ENCODE data around the gene PJA1.
A peak's percentile ranks its signal among the peaks of the same experiment; 100 is the strongest.

The PJA1 gene

DNA sequence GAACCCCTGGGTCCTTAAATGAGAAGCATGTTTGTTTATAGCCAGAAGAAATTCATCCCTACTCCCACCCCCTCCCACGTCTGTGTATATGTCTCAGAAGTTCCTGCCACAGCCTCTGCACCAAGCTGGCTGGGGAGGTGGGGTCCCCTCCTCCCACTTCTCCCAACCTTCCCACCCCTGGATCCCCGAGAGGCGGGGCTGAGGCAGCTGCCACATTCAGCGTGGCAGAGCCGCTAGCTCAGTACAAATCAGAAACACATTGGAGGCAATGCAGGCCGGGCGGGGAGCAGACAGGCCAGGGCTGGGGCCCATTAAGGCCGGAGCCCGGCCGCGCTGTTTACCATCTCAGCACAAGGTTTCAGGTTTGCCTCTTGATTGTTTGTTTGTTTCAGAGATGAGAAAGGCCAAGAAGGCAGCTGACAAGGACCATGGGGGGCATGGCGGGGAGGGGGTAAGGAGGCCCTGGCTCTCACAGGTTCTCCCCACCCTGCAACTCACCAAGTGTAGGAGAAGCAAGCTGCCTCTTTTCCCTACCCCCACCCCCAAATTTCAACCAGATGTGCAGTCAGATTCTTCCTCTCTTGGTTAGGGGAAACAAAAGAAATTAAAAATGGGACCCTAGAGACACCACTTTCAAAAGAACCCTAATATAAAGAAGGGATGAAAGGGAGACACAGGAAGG lies 22.3 kb downstream of the PJA1 start:
- DNase-seq (ENCODE audit: low spot score): peak; percentile 60

DNA sequence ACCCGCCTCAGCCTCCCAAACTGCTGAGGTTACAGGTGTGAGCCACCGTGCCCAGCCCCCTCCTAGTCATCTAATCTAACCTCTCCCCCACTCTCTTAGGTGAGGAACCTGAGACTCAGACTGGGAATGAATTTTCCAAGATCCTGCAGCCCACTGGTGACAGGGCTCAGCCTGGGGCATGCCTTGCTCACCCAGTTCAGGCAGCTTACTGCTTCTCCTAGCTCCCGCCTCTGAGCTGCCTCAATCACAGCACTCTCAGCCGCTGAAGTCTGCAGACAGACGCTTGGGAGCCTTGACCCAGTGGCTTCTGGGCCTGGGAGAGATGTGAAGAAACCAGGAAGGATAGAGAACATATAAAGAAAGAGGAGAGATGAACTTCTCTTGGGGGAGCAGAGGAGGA lies 24.4 kb downstream of the PJA1 start:
- no peak for DNase-seq (ENCODE audit: low spot score)

DNA sequence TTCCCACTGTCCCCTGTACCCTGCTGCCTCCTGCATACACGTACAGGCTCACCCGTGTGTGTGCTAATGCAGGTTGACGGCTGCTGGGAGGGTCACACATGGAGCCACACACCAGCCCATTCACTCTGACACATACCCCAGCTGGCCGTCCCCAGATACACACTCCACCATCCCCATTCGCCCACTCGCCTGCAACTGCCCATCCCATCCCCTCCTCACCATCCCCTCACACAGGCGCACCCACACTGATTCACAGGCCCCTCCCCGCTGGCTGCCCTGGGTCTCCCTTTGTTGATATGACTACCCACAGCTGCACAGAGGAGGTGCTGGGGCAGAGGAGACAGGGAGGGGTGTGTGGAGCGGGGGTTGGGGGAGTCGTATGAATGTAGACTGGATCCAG lies 25.7 kb downstream of the PJA1 start:
- DNase-seq (ENCODE audit: low spot score): no peak

DNA sequence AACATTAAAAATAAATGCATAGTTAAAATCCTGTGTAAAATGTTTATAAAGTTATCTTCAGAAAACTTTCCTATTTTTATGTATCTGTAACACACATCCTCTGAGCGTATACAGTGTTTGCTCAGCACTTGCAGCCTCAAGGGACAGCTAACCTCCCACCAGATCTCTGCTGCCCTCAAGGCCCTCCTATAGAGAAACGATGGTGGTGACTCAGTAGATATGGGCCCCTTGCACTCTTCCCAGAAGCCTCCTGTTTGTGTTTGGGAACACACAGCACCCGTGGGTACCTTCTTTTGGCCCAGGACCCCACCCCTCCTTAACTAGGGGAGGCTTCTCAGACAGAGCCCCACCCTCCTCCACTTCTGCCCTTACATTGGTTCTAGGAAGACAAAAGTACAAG lies 26.7 kb downstream of the PJA1 start:
- DNase-seq (ENCODE audit: low spot score): no peak

DNA sequence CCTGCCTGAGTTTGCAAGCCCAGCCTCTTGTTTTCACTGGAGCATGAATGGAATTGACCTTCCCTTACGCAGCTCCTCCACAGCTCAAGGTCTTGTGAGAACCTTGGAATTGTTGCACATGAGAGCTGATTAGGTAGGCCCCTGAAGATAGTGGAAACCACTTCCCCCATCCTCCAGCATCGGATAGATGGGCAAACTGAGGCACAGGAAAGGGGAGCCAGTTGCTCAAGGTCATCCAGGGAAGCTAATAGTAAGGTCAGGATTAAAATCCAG lies 27.2 kb downstream of the PJA1 start:
- DNase-seq (ENCODE audit: low spot score): no peak

DNA sequence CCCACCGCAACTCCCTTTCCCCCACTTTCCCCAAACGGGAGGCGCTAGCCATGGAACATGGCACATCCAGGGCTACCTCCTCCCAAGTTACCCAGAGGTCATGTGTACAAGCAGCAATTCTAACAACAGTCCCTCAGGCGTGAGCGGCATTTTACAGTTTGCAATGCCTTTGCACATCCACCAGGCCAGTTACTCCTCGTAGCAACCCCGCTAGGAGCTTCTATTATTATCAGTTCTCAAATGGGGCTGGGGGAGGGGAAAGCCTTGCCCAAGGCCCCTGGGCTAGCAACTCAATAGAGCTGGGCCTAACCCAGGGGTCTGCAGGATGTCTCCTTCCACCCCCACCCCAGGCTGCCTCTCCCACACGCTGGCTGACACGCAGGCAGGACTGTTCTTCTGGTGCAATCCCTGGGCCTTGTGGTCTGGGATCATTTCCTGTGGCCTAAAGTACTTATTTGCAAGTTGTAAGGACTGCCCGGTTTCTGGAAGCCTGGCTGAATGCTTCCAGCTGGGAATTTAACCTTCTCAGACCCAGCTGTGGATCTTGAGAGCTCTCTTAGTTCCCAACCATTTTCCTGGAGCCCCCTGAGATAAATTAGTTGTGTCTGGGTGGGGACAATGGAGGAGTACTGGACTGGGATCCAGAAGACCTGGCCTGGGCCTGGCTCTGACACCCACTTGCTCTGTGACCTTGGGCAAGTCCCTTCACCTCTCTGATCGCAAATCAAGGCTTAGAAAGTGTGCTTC lies 27.7 kb downstream of the PJA1 start:
- peak; percentile 60 for DNase-seq (ENCODE audit: low spot score)

DNA sequence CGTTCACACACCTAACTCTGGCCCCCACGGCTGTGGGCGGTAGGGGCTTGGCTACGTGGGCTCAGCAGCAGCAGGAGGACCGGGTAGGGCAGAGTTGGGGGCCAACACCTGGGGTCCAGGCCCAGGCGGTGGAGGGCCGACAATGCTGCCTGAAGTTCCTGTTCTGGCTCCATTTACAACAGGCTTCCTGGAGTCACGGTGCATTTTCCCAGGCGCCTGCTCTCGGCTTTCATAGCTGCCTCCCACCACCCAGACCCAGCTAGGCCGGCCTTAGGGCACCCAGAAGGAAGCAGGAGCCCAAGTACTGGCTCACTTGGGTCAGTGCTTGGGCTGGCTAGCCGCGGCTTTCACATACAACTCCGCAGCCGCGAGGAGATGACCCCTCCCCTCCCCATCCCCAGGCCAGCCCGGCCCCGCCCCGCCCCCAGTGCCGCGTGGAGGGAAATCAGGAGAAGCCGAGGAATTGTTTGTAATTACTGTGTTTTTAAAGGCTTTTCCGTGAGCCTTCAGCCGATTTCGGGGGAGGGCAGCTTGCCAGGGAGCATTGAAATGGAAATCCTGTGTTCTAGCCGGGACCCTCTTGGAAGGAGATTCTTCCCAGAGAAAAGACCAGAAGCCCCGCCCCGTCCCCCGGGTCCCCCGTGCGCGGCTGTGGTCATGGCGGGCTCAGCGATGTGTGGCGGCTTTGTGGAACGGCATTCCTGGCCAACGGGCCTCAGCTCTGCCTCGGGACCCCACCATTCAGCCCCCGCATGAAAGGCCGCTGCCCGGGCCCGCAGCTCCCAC lies 28.5 kb downstream of the PJA1 start:
- peak; percentile 12 for DNase-seq (ENCODE audit: low spot score)

DNA sequence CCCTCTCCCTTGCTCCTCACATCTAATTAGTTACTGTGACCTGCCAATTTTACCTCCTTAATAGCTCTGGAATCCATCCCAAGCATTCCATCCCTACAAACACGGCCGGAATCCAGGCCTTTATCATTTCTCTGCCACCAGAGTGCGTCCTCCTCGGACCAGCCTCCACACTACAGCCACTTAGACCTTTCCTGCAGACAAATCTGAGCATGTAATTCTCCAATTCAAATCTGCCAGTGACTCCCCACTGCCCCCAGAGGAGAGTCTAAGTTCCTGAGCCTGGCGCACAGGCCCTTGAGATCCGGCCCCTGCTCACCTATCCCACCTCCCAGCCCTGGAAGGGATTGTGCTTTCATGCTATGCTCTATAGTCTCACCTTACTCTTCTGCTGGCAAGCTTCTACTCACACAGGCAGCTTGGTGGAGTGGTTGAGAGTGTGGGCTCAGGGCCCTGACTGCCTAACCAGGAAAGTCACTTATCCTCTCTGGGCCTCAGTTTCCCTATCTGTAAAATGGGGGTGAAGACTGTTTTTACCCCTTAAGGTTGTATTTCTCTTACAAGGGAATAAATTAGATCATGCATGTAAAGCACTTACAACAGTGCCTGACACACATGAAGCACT lies 31.2 kb downstream of the PJA1 start:
- DNase-seq (ENCODE audit: low spot score): peak; percentile 71

DNA sequence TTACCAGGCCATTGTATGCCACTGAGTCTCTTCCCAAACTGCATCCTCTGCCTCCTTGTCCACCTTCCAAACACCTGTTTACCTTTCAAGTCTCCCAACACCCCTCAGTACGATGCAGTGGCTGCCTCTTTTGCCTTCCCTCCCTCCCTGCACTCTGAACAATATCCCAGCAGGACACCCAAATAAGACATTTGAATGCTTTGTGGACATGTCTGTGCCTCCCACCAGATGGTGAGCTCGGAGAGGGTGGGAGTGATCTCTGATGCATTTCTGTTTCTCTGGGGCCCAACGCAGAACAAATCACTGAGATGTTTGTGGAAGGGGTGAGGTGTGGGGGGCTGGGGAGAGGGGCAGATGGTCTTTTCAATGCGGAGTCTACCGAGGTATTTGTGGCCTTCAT lies 33.4 kb downstream of the PJA1 start:
- no peak for DNase-seq (ENCODE audit: low spot score)

DNA sequence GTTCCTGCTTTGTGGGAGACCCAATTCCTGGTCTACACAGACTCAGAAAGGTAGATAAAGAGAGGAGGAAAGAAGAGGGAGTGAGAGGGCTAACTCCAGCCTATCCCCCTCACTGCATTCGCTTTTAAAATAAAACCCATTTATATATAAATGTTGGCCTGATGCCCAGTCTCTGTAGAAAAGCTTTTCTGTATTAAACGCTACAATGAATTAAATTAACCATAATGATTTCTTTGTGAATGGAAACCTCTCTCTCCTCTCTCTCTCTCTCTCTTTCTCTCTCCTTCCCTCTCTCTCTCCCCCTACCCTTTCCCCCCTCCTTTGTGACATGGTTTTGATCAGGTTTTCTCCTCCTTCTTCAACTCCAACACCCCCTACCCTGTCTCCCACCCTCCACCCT lies 34.8 kb downstream of the PJA1 start:
- DNase-seq (ENCODE audit: low spot score): no peak

DNA sequence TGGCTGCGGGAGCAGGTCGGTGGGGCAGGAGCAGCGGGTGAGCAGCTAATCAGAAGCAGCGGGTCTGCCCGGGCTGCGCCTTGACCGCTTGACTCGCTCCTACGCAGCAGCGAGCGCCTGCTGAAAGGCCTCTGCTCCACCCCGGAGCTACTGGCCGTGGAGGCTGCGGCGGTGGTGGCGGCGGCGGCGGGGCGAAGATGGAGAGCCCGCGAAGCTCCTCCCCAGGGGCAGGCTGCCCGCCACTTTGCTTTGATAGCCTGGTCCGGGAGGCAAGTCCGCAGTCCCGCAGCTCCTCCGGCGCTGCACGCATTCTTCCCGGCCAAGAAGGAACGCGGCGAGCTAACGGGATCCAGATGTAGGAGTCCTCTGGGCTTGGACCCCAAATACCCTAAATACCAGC lies 36.7 kb downstream of the PJA1 start:
- peak; percentile 53 for DNase-seq (ENCODE audit: low spot score)

DNA sequence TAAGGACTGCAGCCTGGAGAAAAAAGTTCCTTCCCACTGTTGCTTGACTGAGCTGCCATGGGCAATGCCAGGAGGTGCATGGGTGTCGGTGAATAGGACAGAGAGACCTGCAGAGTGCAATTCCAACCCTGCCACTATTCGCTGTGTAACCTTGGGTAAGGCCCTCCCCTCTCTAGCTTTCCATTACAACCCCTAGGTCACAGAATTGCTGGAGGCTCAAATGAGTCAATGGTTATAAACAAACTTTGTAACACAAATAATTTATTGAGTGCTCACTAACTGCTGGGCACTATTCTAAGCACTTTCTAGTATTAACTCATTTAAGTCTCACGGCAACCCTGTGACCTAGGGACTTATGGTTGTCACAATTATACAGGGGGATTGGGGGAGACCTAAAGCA lies 37.8 kb downstream of the PJA1 start:
- no peak for DNase-seq (ENCODE audit: low spot score)

DNA sequence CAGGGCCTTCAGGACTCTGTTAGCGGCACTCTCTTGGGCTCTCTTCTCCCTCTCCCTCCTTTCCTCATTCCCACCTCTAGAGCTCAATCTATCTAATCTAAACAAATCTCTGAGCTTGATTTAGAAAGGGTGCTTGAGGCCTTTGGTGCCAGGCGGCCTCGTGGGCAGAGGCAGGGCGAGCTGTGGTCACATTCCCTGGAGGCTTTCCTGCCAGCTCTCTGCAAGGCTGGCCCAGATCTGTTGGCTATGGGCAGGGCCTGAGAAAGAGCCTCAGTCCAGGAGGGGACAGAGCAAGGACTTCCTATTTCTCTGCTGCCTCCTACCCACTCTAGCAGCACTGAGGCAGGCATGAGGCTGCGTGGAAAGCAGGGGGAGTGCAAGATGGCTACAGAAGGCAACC lies 38.6 kb downstream of the PJA1 start:
- DNase-seq (ENCODE audit: low spot score): no peak

DNA sequence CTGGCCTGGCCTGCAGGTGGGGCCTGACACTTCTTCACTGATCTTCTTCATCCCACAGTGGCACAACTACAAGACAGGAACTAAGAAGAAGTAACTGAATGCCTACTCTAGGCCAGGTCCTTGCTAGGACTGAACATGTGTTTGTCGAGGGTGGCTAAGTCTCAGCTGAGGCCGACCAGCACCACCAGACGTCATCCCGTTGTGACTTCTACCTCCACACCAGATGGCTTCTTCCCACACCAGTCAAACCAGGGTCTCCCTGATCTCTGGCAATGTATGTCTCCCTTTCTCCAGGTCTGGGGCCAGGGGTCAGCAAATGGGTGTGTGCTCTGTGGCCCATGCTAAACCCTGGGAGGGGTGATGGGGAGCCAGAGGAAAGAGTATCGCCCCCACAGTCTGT lies 40.2 kb downstream of the PJA1 start:
- no peak for DNase-seq (ENCODE audit: low spot score)

DNA sequence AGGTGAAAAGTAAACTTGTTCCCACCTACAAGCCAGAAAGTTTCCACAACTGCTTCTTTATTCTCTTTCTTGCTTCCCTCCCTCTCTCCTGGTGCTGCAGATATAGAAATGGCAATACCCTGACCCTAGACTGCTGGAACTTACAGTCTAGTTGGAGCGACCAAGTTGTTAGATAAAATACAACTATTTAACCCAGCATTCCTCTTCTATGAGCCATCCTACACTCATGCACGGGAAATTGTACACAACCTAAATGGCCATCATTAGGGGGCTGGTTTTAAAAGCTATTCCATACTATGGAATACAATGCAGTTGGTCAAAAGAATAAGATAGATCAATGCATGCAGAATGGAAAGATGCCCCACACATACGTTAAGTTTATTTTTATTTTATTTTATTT lies 41.1 kb downstream of the PJA1 start:
- DNase-seq (ENCODE audit: low spot score): peak; percentile 31

DNA sequence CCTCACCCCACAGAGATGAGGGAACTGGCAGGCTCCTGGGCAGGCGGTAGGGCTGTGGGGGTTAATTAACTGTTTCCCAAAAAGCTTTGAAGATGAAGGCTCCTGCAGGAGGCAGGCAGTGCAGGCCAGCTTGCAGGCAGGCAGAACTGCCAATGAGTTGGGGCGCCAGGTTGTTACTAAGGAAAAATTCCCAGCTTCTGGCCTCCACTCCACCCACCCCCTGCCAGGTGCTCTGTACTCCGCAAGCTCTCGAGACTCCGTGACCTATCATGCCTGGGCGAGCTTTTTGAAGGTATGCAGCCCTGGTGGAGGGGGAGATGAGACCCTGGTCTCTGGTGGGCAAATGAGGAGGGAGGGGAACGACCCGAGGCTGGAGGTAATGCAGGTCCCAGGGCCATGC lies 41.8 kb downstream of the PJA1 start:
- DNase-seq (ENCODE audit: low spot score): no peak

DNA sequence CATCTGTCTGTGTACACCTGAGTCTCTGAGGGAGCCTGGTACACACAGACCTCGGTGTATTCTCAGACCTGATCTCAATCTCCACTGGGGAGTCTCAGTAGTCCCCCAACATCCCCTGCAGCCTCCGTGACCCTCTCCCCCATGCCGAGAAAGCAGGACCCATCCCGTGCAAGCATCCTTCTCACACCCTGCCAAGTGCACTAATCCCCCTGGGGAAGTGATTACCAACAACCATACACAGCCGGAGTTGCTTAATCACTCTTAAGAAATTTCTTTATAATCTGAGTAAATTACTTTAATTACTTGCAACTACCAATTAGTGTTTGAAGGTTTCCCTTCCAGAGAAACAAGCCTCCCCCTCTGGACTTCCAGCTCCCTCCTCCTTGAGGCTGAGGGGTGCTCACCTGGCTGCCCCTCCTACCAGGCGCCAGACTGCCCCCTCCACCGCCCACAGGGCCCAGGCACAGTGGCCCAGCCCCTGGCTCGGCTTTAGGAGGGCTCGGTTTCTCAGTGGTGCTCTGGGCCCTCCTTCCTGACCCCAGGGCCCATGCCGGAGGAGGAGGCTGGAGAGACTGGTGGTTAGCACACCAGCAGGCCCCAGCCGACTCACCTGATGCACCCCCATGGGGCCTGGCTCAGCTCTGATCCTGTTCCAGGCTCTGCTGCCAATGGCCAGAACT lies 43.8 kb downstream of the PJA1 start:
- no peak for DNase-seq (ENCODE audit: low spot score)

DNA sequence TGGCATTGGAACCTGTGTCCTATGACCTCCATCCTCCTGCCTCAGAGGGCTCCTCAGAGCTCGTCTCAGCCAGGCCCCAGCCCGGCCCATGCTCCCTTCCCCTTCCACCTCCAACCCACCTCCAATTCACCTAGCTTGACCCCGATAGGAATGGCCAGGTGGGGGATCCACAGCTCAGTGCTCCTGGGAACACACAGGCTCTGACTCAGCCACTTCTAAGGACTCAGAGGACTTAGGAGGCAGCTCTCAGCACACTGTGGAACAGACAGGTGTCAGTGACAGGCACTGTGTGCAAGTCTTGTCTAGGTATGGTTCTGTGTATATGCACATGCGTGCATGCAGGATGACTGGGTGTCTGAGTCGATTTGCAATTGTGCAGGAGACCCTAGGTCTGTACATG lies 44.8 kb downstream of the PJA1 start:
- no peak for DNase-seq (ENCODE audit: low spot score)

DNA sequence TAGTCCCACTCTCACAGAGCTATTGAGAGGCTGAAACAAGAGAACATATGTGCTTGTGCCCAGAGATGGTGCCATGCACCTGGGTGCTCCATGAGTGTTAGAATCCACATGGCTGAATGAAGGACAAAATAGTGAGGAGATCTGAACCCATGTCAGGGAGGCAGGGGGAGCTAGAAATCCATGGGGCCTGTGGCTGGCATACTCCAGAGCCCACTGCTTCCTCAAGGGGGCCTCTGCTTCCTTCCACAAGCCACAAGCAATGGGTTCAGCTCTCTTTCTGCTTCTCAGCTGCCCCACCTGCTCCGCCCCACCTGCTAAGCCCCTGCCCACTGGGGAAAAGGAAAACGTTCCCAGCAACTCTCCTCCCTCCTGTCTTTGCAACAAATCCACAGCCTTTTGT lies 46.1 kb downstream of the PJA1 start:
- no peak for DNase-seq (ENCODE audit: low spot score)

DNA sequence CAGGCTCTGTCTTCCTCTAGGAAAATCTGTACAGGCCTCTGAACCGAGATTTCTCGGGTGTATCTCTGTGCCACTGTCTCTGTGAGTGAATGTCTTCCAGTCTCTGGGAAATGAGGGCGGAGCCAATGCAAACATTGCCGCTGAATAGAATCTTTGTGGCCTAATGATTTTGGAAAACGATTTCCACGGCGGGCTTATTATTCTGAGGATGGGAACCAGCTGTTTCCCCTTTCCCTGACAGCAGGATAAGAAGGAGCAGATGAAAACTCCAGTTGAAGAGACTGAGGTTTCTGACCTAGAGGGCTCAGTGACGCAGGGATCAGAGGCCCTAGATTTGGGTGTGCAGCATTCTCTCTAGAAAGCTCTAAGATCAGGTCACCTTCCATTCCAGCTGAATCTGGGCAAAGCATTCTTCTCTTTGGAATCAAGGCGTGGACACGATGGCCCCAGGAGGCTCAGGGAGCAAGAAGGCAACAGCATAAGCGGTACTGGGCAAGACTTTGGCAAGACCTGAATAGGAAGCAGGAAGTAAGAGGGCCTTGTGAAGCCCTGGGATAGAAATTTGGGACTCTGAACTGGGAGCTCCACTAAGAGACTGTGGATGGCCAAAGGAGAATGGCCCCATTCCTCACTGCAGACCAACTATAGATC lies 47.3 kb downstream of the PJA1 start:
- DNase-seq (ENCODE audit: low spot score): no peak

DNA sequence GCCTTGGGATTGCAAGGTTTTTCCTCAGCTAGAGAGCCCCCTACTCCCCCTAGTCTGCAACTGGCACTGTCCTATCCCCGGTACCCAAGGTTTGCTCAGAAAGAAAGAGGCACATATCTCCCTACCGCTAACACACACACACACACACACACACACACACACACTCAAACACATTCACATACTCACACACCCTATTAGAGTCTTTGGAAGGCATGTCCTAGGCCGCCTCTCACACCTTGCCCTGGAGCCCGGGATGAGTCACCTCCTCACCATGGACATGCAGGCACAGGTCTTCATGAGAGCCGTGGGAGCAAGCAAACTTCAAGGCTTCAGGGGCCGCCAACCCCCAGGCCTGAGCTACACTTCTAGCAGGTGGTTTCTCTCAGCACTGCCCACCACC lies 49.2 kb downstream of the PJA1 start:
- no peak for DNase-seq (ENCODE audit: low spot score)

DNA sequence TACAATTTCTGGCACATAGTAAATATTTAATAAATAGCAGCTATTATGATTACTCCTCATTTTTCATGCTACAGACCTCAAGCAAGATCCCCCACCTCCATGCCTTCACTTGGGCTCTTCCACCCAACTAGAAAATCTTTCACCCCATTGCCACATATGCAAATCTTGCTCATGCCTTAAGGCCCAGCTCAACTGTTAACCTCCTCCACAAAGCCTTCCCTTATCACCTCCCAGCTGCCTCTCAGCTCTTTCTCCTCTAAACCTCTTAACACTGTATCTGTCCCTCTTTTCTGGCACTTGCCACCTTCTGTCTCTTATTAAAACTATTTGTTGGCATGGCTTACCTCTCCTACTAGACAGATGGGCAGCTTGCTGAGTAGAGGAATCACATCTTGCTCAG lies 51.5 kb downstream of the PJA1 start:
- DNase-seq (ENCODE audit: low spot score): no peak
